ENCODE results near the gene HS3ST4.

DNA sequence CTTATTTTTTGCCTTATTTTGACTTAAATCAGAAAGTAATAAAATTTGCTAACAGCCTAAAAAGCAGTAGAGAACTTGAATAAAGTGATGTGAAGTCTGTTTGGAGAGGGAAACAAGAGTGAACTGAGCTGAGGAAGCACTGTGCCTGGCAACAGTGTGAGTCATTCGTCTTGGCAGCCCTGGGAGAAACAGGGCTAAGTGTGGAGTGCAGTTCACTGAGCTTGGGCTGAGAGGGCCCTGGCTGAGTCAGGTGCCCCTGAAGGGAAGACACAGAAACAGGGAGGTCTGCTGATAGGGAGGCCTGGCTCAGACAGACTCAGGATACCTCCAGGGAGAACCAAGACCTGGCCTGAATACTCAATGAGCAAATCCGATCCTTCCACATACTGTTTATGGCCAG, 132.1 kb downstream of the HS3ST4 start:
- no peak for TF ChIP-seq EZH2 (IDR thresholded peaks at IDR 0.05; ENCODE audit: low read length)
- TF ChIP-seq, protein P1, sequence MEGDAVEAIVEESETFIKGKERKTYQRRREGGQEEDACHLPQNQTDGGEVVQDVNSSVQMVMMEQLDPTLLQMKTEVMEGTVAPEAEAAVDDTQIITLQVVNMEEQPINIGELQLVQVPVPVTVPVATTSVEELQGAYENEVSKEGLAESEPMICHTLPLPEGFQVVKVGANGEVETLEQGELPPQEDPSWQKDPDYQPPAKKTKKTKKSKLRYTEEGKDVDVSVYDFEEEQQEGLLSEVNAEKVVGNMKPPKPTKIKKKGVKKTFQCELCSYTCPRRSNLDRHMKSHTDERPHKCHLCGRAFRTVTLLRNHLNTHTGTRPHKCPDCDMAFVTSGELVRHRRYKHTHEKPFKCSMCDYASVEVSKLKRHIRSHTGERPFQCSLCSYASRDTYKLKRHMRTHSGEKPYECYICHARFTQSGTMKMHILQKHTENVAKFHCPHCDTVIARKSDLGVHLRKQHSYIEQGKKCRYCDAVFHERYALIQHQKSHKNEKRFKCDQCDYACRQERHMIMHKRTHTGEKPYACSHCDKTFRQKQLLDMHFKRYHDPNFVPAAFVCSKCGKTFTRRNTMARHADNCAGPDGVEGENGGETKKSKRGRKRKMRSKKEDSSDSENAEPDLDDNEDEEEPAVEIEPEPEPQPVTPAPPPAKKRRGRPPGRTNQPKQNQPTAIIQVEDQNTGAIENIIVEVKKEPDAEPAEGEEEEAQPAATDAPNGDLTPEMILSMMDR (optimal IDR thresholded peaks at IDR 0.05 in 1 of 3, IDR thresholded peaks at IDR 0.05 in 1 of 3, conservative IDR thresholded peaks at IDR 0.05 in 1 of 3; ENCODE audit: extremely low read depth in 1 of 3, insufficient read depth in 2 of 3, low read length in 3 of 3): no peak
